ENCODE data around the gene SLC35F1. TPM values are rescaled to one million over a fixed set of nuclear protein-coding genes. Genes with fewer than 3 reads are reported as not detected.

SLC35F1 gene
- total RNA-seq, 6 donors from 2014 or later = 0.11 to 0.15 (median 0.13) TPM; not detected in 3

DNA sequence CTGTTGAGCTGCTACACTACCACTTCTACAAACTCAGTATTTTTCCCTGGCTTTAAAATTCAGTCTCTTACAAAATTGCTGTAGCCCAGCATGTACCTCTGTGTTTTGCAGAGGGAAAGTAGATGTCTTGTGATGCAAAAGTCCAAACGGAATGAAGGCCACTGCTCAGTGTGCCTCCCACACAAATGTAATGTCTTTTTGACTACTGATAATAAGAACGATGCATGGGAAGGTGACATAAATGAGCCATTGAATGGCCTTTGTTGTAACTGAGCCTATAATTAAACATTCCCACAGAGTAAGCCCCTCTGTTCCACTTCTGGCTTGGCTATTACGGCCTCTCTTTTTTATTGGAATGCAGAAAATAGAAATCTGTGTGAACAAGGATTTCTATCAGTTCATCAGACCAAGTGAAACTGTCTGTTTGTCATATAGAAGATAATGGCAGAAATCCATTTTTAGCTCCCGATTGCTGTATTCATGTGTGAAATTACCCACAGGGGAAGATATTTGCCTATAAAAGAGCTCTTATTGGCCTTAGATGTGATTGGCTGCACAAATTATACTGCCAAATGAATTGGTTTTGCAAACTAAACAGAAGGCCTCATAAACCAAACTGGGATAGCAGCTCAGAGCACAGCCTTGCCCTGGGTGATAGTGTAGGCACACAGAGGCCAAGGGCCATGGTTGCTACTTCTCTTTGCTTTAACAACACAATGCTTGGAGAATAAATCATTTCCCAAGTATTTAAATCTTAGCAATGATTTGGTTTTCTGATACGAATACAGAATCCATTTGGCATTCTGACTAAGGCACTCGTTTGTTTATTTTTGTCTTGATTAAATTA, 399.6 kb downstream of the SLC35F1 start:
- no peak overlapping the region for H3K27ac ChIP-seq
- ATAC-seq (ENCODE audit: low FRiP score in 2 of 2) = no peak
- WGBS, 2 donors = 78% methylated on average over 6 of the region's 6 CpGs
- TF ChIP-seq POLR2A (IDR thresholded peaks at IDR 0.05) = no peak
- TF ChIP-seq EP300 (IDR thresholded peaks at IDR 0.05) = no peak
- no peak for TF ChIP-seq POLR2AphosphoS5 (IDR thresholded peaks at IDR 0.05)
- TF ChIP-seq, protein P1, sequence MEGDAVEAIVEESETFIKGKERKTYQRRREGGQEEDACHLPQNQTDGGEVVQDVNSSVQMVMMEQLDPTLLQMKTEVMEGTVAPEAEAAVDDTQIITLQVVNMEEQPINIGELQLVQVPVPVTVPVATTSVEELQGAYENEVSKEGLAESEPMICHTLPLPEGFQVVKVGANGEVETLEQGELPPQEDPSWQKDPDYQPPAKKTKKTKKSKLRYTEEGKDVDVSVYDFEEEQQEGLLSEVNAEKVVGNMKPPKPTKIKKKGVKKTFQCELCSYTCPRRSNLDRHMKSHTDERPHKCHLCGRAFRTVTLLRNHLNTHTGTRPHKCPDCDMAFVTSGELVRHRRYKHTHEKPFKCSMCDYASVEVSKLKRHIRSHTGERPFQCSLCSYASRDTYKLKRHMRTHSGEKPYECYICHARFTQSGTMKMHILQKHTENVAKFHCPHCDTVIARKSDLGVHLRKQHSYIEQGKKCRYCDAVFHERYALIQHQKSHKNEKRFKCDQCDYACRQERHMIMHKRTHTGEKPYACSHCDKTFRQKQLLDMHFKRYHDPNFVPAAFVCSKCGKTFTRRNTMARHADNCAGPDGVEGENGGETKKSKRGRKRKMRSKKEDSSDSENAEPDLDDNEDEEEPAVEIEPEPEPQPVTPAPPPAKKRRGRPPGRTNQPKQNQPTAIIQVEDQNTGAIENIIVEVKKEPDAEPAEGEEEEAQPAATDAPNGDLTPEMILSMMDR (IDR thresholded peaks at IDR 0.05) = no peak
- no peaks in the 10 kb centered on the region for H3K9me3 ChIP-seq
- no peak overlapping the region for H3K4me3 ChIP-seq
- no peaks in the 10 kb centered on the region for H3K4me1 ChIP-seq
- no peaks in the 10 kb centered on the region for H3K36me3 ChIP-seq
- DNase-seq = no peak
- no peaks in the 10 kb centered on the region for H3K27me3 ChIP-seq

DNA sequence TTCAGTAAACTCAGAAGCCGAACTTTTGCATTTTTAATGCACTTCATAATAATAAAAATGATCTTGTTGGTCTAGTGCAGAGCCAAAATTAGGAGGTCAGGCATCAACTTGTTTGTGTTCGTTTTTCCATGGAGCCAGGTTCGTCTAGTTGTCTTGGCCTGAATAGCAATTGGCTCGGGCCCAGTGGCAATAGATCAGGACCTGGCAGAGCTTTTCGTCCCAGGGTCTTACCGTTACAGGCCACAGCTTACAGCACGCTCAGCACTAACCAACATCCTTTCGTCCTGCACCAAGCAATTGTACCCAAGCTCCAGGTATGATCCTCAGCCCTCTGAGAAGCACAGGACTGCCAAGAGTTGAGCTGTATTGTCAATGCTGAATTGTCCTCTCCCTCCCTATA, 400.5 kb downstream of the SLC35F1 start:
- Histone ChIP-seq H3K4me3 (no peak overlapping the region), H3K27me3 (no peaks in the 10 kb centered on the region), H3K27ac (no peak overlapping the region), H3K4me1 (no peaks in the 10 kb centered on the region), H3K9me3 (no peaks in the 10 kb centered on the region), H3K36me3 (no peaks in the 10 kb centered on the region)
- TF ChIP-seq POLR2A (IDR thresholded peaks at IDR 0.05) (no peak), EP300 (IDR thresholded peaks at IDR 0.05) (no peak), POLR2AphosphoS5 (IDR thresholded peaks at IDR 0.05) (no peak)
- TF ChIP-seq, protein P1 (IDR thresholded peaks at IDR 0.05) = no peak
- no peak for ATAC-seq (ENCODE audit: low FRiP score in 2 of 2)
- DNase-seq = no peak
- 75 to 82% methylated on average over 8 of the region's 8 CpGs for WGBS, 2 donors

DNA sequence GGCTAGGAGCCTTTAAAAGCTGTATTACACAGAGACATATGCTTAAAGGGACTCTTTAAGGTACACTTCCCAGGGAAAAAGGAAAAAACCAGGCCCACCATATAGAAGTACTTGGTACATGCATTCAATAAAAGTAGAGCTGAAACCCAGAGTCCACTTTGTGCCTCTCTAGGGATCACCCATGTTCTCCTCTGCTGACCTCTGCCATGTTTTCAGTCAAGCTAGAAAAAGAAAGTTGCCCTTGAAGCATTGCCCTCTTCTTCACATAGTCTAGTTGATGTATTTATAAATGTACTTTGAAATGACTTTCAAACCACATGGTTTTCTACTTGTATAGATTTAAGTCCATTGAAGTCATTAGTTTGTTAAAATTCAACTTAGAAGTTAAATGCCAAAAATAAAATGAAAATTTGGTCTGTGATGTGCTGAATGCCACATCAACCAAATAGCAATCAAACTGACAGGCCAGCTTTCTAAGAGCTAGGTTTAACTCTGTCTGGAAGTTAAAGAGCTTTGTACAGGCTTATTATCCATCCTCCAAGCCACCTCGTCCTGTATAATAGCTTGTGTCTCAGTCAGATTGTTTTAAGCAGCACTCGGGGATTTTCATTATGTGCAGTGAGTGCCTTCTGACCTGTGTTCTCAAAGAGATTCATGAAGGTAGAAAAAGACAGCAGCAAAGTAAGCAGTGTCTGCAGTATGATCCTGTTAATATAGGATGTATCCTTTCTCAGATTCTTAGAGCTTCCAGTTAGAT, 402.5 kb downstream of the SLC35F1 start:
- no peak overlapping the region for H3K4me3 ChIP-seq
- no peak for TF ChIP-seq EP300 (IDR thresholded peaks at IDR 0.05)
- TF ChIP-seq POLR2AphosphoS5 (IDR thresholded peaks at IDR 0.05) = no peak
- TF ChIP-seq, protein P1 (IDR thresholded peaks at IDR 0.05) = no peak
- TF ChIP-seq POLR2A (IDR thresholded peaks at IDR 0.05) = no peak
- H3K27me3 ChIP-seq = no peaks in the 10 kb centered on the region
- no peak for DNase-seq
- H3K36me3 ChIP-seq = no peaks in the 10 kb centered on the region
- H3K9me3 ChIP-seq = no peaks in the 10 kb centered on the region
- H3K4me1 ChIP-seq = no peaks in the 10 kb centered on the region
- no peak overlapping the region for H3K27ac ChIP-seq
- ATAC-seq (ENCODE audit: low FRiP score in 2 of 2) = no peak
- 81 to 85% methylated on average over 2 of the region's 2 CpGs for WGBS, 2 donors

DNA sequence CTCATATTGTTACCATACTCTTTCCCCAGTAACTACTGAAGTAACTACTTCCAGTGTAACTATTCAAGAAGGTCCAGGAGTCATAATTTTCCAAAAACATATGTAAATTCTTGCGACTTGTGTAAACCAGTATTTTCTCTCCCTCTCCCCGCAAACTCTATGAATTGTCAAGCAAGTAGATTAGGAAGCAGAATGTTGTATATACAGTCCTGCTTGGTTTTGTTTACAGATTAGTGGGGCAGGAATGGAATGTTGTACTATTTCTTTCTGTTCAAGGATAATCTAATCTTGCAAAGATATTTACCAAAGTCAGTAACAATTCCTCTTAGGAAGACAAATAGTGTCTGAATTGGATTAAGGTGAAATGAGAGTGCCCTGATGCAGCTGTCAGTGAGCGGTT, 406.1 kb downstream of the SLC35F1 start:
- H3K4me3 ChIP-seq = no peak overlapping the region
- WGBS, 2 donors = 80 to 93% methylated on average over 3 of the region's 3 CpGs
- H3K27me3 ChIP-seq = no peaks in the 10 kb centered on the region
- peaks cover 0 to 15% (median 2%) of the 10 kb centered on the region in 4 donors for H3K4me1 ChIP-seq
- no peak overlapping the region for H3K27ac ChIP-seq
- TF ChIP-seq POLR2A (IDR thresholded peaks at IDR 0.05) (no peak), EP300 (IDR thresholded peaks at IDR 0.05) (no peak)
- no peaks in the 10 kb centered on the region for H3K9me3 ChIP-seq
- no peak for DNase-seq
- ATAC-seq (ENCODE audit: low FRiP score in 2 of 2) = no peak
- H3K36me3 ChIP-seq = no peaks in the 10 kb centered on the region

DNA sequence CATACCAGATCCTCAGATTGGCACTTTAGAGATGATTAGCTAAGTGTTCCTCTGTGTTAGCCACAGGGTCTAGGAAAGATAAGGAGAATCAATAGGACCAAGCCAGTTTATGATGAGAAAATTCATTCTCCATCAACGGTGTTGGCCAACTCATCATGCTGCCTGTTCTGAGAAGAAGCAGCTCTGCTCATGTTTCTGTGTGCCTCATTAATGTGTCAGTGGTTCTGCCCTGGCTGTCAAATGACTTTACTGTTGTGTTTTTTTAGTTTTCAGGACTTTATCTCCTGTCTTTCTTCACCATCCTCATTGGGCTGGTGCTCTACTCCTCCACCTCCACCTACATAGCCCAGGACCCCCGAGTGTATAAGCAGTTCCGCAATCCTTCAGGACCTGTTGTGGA, 406.7 kb downstream of the SLC35F1 start:
- DNase-seq = no peak
- Histone ChIP-seq H3K4me3 (no peak overlapping the region), H3K27me3 (no peaks in the 10 kb centered on the region), H3K9me3 (no peaks in the 10 kb centered on the region), H3K27ac (no peak overlapping the region), H3K36me3 (no peaks in the 10 kb centered on the region), H3K4me1 (peaks cover 0 to 17% (median 2%) of the 10 kb centered on the region in 4 donors)
- WGBS, 2 donors = 88 to 91% methylated on average over 3 of the region's 3 CpGs
- no peak for ATAC-seq (ENCODE audit: low FRiP score in 2 of 2)
- TF ChIP-seq EP300 (IDR thresholded peaks at IDR 0.05) (no peak), POLR2AphosphoS5 (IDR thresholded peaks at IDR 0.05) (no peak), POLR2A (IDR thresholded peaks at IDR 0.05) (no peak)
- TF ChIP-seq, protein P1 (IDR thresholded peaks at IDR 0.05) = no peak

Measured in upper lobe of left lung (tissue), 6 donors.